Prostate gland (tissue), 2 donors: ENCODE results near the gene HOXD9. TPM values are rescaled to one million over a fixed set of nuclear protein-coding genes. Genes with fewer than 3 reads are reported as not detected.
A peak's percentile ranks its signal among the peaks of the same experiment; 100 is the strongest.

Source experiments
- DNase-seq: peaks from one replicate; pipeline ENCODE4 v3.0.0-alpha.2; 2019; ENCODE audit warnings: low spot score
- H3K27ac ChIP-seq, 2 donors: fragments of 200-600 bp; sonication (generic); 2 replicates each; pipeline ENCODE4 v1.5.1; 2017 to 2019
- H3K27me3 ChIP-seq: fragments of 200-600 bp; sonication (generic); replicated peaks from 2 replicates; pipeline ENCODE4 v1.5.1; 2019; ENCODE audit not compliant: insufficient read depth
- H3K36me3 ChIP-seq, 2 donors: fragments of 200-600 bp; sonication (generic); 1 replicate in 1 of 2; 2 replicates in 1 of 2; pipeline versions ENCODE4 v1.5.1 to v1.8.1; 2017 to 2019
- H3K4me1 ChIP-seq: fragments of 200-600 bp; sonication (generic); replicated peaks from 2 replicates; pipeline ENCODE4 v1.5.1; 2019
- H3K4me3 ChIP-seq, 2 donors: fragments of 200-600 bp; sonication (generic); 2 replicates each; pipeline ENCODE4 v1.5.1; 2017 to 2019
- H3K9me3 ChIP-seq: fragments of 200-600 bp; sonication (generic); 2 replicates; pipeline ENCODE4 v1.5.1; 2017
- CTCF ChIP-seq, 4 experiments: fragments of 200-600 bp in 2 of 4; fragments of 450-650 bp in 2 of 4; sonication (generic) in 2 of 4; IDR thresholded peaks; 1 replicate in 3 of 4; 2 replicates in 1 of 4; pipeline ENCODE4 v1.5.1; 2016 to 2019; ENCODE audit warnings: antibody characterized with exemption in 4 of 4, mild to moderate bottlenecking in 2 of 4, moderate library complexity in 2 of 4
- POLR2A ChIP-seq: fragments of 450-650 bp; IDR thresholded peaks from one replicate; pipeline ENCODE4 v1.6.1; 2016; ENCODE audit warnings: antibody characterized with exemption, mild to moderate bottlenecking
- POLR2AphosphoS5 ChIP-seq: sonication (generic); formaldehyde crosslinking; IDR thresholded peaks from one replicate; pipeline ENCODE4 v1.6.1; 2017; ENCODE audit warnings: antibody characterized with exemption
- WGBS: methylation state at CpG from one replicate; pipeline ENCODE4 v1.1.5; 2018; 5-methylcytosine and 5-hydroxymethylcytosine counted together
- intact Hi-C: fragments of 100-400 bp; cut with DNase I; formaldehyde crosslinking; loops from one replicate; pipeline ENCODE4 v1.14.2; 2022
- total RNA-seq, 2 donors: library from RNA; depleted of rRNA; stranded (reverse); fragments of >200 nt; gene quantifications; one replicate each; pipeline ENCODE4 v1.1.0, GENCODE V29; 2016

HOXD9 gene
- total RNA-seq, 2 donors from 2014 or later: 5.9 to 29.1 TPM

- H3K27ac ChIP-seq: peak overlapping the region; percentile 77 to 82
- TF ChIP-seq POLR2A: no peak
- no peak for TF ChIP-seq POLR2AphosphoS5
- no peak for TF ChIP-seq CTCF (IDR thresholded peaks at IDR 0.05)
- no peaks in the 10 kb centered on the region for H3K9me3 ChIP-seq
- intact Hi-C loops: no loop called here
- H3K4me3 ChIP-seq: peak overlapping the region; percentile 20 to 33
- peaks cover 29% of the 10 kb centered on the region for H3K27me3 ChIP-seq
- no peaks in the 10 kb centered on the region for H3K36me3 ChIP-seq
- whole genome bisulfite sequencing: 9% methylated on average over 10 of the region's 10 CpGs
- H3K4me1 ChIP-seq: no peaks in the 10 kb centered on the region
- DNase-seq: no peak
Observed at GRCh38 chr2:176082525-176082823, 40.0 kb upstream of the HOXD9 start.

- DNase-seq: no peak
- Histone ChIP-seq H3K4me3 (peak overlapping the region; percentile 20 to 33), H3K9me3 (no peaks in the 10 kb centered on the region), H3K27ac (peak overlapping the region; percentile 77 to 82), H3K36me3 (no peaks in the 10 kb centered on the region), H3K4me1 (no peaks in the 10 kb centered on the region), H3K27me3 (peaks cover 35% of the 10 kb centered on the region)
- intact Hi-C loops: no loop called here
- WGBS: 4% methylated on average over 63 of the region's 66 CpGs
- TF ChIP-seq CTCF (IDR thresholded peaks at IDR 0.05) (no peak), POLR2A (no peak), POLR2AphosphoS5 (no peak)
Observed at GRCh38 chr2:176082824-176083751, 39.4 kb upstream of the HOXD9 start.

GRCh38 chr2:176083796-176084261 is 38.7 kb upstream of the HOXD9 start, which contains the start of gene EVX2:
TSS of gene EVX2 (minus strand) at chr2:176083962. CDS start at chr2:176083776, 186 bp downstream.
- intact Hi-C loops: no loop called here

GRCh38 chr2:176084611-176085119 is 37.9 kb upstream of the HOXD9 start:
- no peaks in the 10 kb centered on the region for H3K4me1 ChIP-seq
- intact Hi-C loops: loop anchor here (5.0 kb wide), 2 partner anchors 717 to 832 kb away; no protein-coding TSS in a partner anchor
- H3K9me3 ChIP-seq: no peaks in the 10 kb centered on the region
- H3K27ac ChIP-seq: peak overlapping the region; percentile 77 to 82
- peaks cover 28% of the 10 kb centered on the region for H3K27me3 ChIP-seq
- DNase-seq: no peak
- TF ChIP-seq CTCF (IDR thresholded peaks at IDR 0.05) (no peak), POLR2AphosphoS5 (no peak), POLR2A (no peak)
- H3K4me3 ChIP-seq: peak overlapping the region; percentile 26 to 33
- whole genome bisulfite sequencing: 1% methylated on average over 26 of the region's 26 CpGs
- no peaks in the 10 kb centered on the region for H3K36me3 ChIP-seq

More at GRCh38 chr2:176083796-176084261, 38.7 kb upstream of the HOXD9 start, which contains the start of gene EVX2:
- no peaks in the 10 kb centered on the region for H3K9me3 ChIP-seq
- DNase-seq: no peak
- H3K36me3 ChIP-seq: no peaks in the 10 kb centered on the region
- WGBS: 7% methylated on average over 27 of the region's 27 CpGs
- TF ChIP-seq CTCF (IDR thresholded peaks at IDR 0.05) (no peak), POLR2AphosphoS5 (peak; percentile 8)
- peak within 1 kb of the TSS; percentile 77 to 82 for H3K27ac ChIP-seq
- H3K27me3 ChIP-seq: peaks cover 30% of the 10 kb centered on the region
- no peaks in the 10 kb centered on the region for H3K4me1 ChIP-seq
- H3K4me3 ChIP-seq: peak within 1 kb of the TSS; percentile 26 to 33
